DND-41 (cell line): Measurements from ENCODE around the gene NAPEPLD.
A peak's percentile ranks its signal among the peaks of the same experiment; 100 is the strongest.

Experiments
- ATAC-seq: fragments of 200-7000 bp; cut with Tn5 transposase; 3 replicates; pipeline ENCODE4 v1.9.1; 2021; ENCODE audit warnings: low read depth; ENCODE audit not compliant: insufficient read depth
- DNase-seq: peaks from one replicate; pipeline ENCODE4 v3.0.0-alpha.2; 2020
- H2AFZ ChIP-seq: 2 replicates; pipeline ENCODE4 v1.6.0; 2012; ENCODE audit warnings: low read depth, low read length
- H3K27ac ChIP-seq: 2 replicates; pipeline ENCODE4 v1.5.1; 2012; ENCODE audit warnings: low read length, inconsistent platforms
- H3K27me3 ChIP-seq: fragments of 200-600 bp; sonication (generic); 2 replicates; pipeline ENCODE4 v1.6.0; 2012; ENCODE audit warnings: low read length, mild to moderate bottlenecking, inconsistent platforms; ENCODE audit not compliant: insufficient read depth, poor library complexity
- H3K36me3 ChIP-seq: 2 replicates; pipeline ENCODE4 v1.5.1; 2012; ENCODE audit warnings: low read length, inconsistent platforms; ENCODE audit not compliant: insufficient read depth
- H3K4me1 ChIP-seq: 2 replicates; pipeline ENCODE4 v1.5.1; 2012; ENCODE audit warnings: mild to moderate bottlenecking, low read length; ENCODE audit not compliant: insufficient read depth
- H3K4me2 ChIP-seq: 2 replicates; pipeline ENCODE4 v1.6.0; 2012; ENCODE audit warnings: mild to moderate bottlenecking, moderate library complexity, low read length, inconsistent platforms; ENCODE audit not compliant: insufficient read depth
- H3K4me3 ChIP-seq, 2 experiments: fragments of 200-600 bp in 1 of 2; shearing (Covaris generic) in 1 of 2; 2 replicates each; pipeline ENCODE4 v1.5.1; 2012 to 2016; ENCODE audit warnings: inconsistent platforms in 2 of 2, low read length in 2 of 2, mild to moderate bottlenecking in 2 of 2, low read depth in 1 of 2, moderate library complexity in 1 of 2
- H3K79me2 ChIP-seq: 2 replicates; pipeline ENCODE4 v1.6.0; 2012; ENCODE audit warnings: low read length, inconsistent platforms; ENCODE audit not compliant: insufficient read depth
- H3K9ac ChIP-seq: 2 replicates; pipeline ENCODE4 v1.6.0; 2012; ENCODE audit warnings: low read depth, mild to moderate bottlenecking, inconsistent platforms, low read length, moderate library complexity
- H3K9me3 ChIP-seq: 2 replicates; pipeline ENCODE4 v1.5.1; 2012; ENCODE audit warnings: low read length, moderate library complexity, mild to moderate bottlenecking, inconsistent platforms; ENCODE audit not compliant: insufficient read depth, severe bottlenecking
- H4K20me1 ChIP-seq: 2 replicates; pipeline ENCODE4 v1.6.0; 2012; ENCODE audit warnings: low read length; ENCODE audit not compliant: insufficient read depth
- CTCF ChIP-seq: IDR thresholded peaks from 2 replicates; pipeline ENCODE4 v1.5.1; 2012; ENCODE audit warnings: borderline replicate concordance, low read length, moderate library complexity, mild to moderate bottlenecking; ENCODE audit not compliant: poor library complexity, severe bottlenecking; ENCODE audit errors: extremely low read depth
- EZH2 ChIP-seq: IDR thresholded peaks from 3 replicates; pipeline ENCODE4 v1.6.1; 2012; ENCODE audit warnings: borderline replicate concordance, low read depth, mild to moderate bottlenecking, moderate library complexity, low read length, inconsistent platforms; ENCODE audit not compliant: severe bottlenecking

The NAPEPLD gene

GRCh38 chr7:103074519-103075336 is 74.2 kb downstream of the NAPEPLD start, which contains the start of the genes ARMC10 and FBXL13:
Gene ARMC10 (plus strand): TSS chr7:103075140. CDS start chr7:103075273, 133 bp downstream.
Gene FBXL13 (minus strand): TSS chr7:103074796.
- Histone ChIP-seq H3K9me3 (no peaks in the 10 kb centered on the region), H4K20me1 (no peaks in the 10 kb centered on the region), H3K4me3 (peak within 1 kb of the TSS; percentile 72 to 80), H2AFZ (peak within 1 kb of the TSS; percentile 78), H3K36me3 (no peaks in the 10 kb centered on the region), H3K9ac (peak within 1 kb of the TSS; percentile 93), H3K79me2 (peaks cover 21% of the 10 kb centered on the region), H3K4me1 (peaks cover 28% of the 10 kb centered on the region), H3K4me2 (peak within 1 kb of the TSS; percentile 74), H3K27me3 (no peaks in the 10 kb centered on the region), H3K27ac (peak within 1 kb of the TSS; percentile 86)
- TF ChIP-seq CTCF = peak; percentile 30
- TF ChIP-seq EZH2 = no peak
- peak; percentile 90 for DNase-seq
- peak; percentile 83 for ATAC-seq

GRCh38 chr7:103073989-103074518 is 74.8 kb downstream of the NAPEPLD start:
- H3K4me3 ChIP-seq = peak overlapping the region; percentile 33 to 72; a peak in 3 of 4 replicates
- H3K4me1 ChIP-seq = peaks cover 28% of the 10 kb centered on the region
- H2AFZ ChIP-seq = peak overlapping the region; percentile 78
- H3K9ac ChIP-seq = peak overlapping the region; percentile 93
- peak overlapping the region; percentile 86 for H3K27ac ChIP-seq
- ATAC-seq (no peak), DNase-seq (no peak)
- H3K4me2 ChIP-seq = peak overlapping the region; percentile 74
- no peaks in the 10 kb centered on the region for H3K36me3 ChIP-seq
- H4K20me1 ChIP-seq = no peaks in the 10 kb centered on the region
- peaks cover 21% of the 10 kb centered on the region for H3K79me2 ChIP-seq
- TF ChIP-seq EZH2 (no peak), CTCF (no peak)
- H3K27me3 ChIP-seq = no peaks in the 10 kb centered on the region
- no peaks in the 10 kb centered on the region for H3K9me3 ChIP-seq

GRCh38 chr7:103071000-103071399 is 77.9 kb downstream of the NAPEPLD start:
- ATAC-seq = no peak
- no peaks in the 10 kb centered on the region for H3K27me3 ChIP-seq
- no peak for DNase-seq
- no peaks in the 10 kb centered on the region for H4K20me1 ChIP-seq
- H3K27ac ChIP-seq = no peak overlapping the region
- H3K4me3 ChIP-seq = no peak overlapping the region
- no peak overlapping the region for H3K4me2 ChIP-seq
- H3K9me3 ChIP-seq = no peaks in the 10 kb centered on the region
- no peaks in the 10 kb centered on the region for H3K36me3 ChIP-seq
- TF ChIP-seq CTCF (no peak), EZH2 (no peak)
- H3K4me1 ChIP-seq = peaks cover 17% of the 10 kb centered on the region
- H3K79me2 ChIP-seq = peaks cover 8% of the 10 kb centered on the region
- H2AFZ ChIP-seq = no peak overlapping the region
- no peak overlapping the region for H3K9ac ChIP-seq
